ENCODE results near the gene CNNM1. TPM values are rescaled to one million over a fixed set of nuclear protein-coding genes. Genes with fewer than 3 reads are reported as not detected.

CNNM1 gene
- total and polyA plus RNA-seq, 8 donors = under 0.01 to 0.87 (median 0.31) TPM; not detected in 1

- Histone ChIP-seq H3K9me3 (no peaks in the 10 kb centered on the region), H3K4me1 (no peaks in the 10 kb centered on the region), H3K27ac (no peak overlapping the region), H3K27me3 (peaks cover 0 to 9% (median 0%) of the 10 kb centered on the region in 3 donors), H3K36me3 (no peaks in the 10 kb centered on the region), H3K4me3 (no peak overlapping the region)
- WGBS, 5 donors = 66 to 74% (median 71%) methylated on average over 3 of the region's 3 CpGs
- TF ChIP-seq EP300 (IDR thresholded peaks at IDR 0.05) = no peak
- TF ChIP-seq POLR2A (IDR thresholded peaks at IDR 0.05) = no peak
- no peak for TF ChIP-seq CTCF (IDR thresholded peaks at IDR 0.05)
- intact Hi-C loops (cut with DNase I; ENCODE audit: low total_unique reads) = no loop called here
- DNase-seq = no peak
Measured at GRCh38 chr10:99443500-99443899, 114.3 kb downstream of the CNNM1 start.

Other genes starting within 250 kb of the CNNM1 start
- gene HPSE2, start 93.5 kb upstream of the CNNM1 start, total RNA-seq = 10 to 100 TPM in 1 of 5 donors, 1 to 10 TPM in 3, under 1 TPM in 1; 0.58 to 15.8 (median 4.0) TPM
- 1 to 10 TPM in 1 of 3 donors, under 1 TPM in 2; 0.61 to 2.9 (median 0.81) TPM for gene HPSE2, start 93.5 kb upstream of the CNNM1 start, polyA plus RNA-seq
- 100 to 1,000 TPM in 1 of 5 donors, 10 to 100 TPM in 4; 38.1 to 131 (median 55.4) TPM for gene GOT1, start 101.3 kb downstream of the CNNM1 start, total RNA-seq
- gene GOT1, start 101.3 kb downstream of the CNNM1 start, polyA plus RNA-seq = 10 to 100 TPM; 25.5 to 37.5 (median 33.9) TPM
- gene NKX2-3, start 203.6 kb downstream of the CNNM1 start, total RNA-seq = 1 to 10 TPM in 3 of 5 donors, under 1 TPM in 1, not detected in 1; 0.45 to 5.8 (median 1.9) TPM
- gene NKX2-3, start 203.6 kb downstream of the CNNM1 start, polyA plus RNA-seq = 1 to 10 TPM; 1.0 to 3.2 (median 1.1) TPM